BJ (cell line): ENCODE results near the gene PPIF. TPM values are rescaled to one million over a fixed set of nuclear protein-coding genes. Genes with fewer than 3 reads are reported as not detected.

Source experiments
- CTCF ChIA-PET: fragments of 350-600 bp; formaldehyde crosslinking; extraction: SDS; loops from one replicate; lab custom pipeline; 2021; ENCODE audit warnings: antibody characterized with exemption, inconsistent platforms; lab: Yijun Ruan, JAX
- POLR2A ChIA-PET: fragments of 300-600 bp; sonication (Branson Sonifier 250); formaldehyde crosslinking; extraction: SDS; loops from one replicate; lab custom pipeline; 2021; ENCODE audit warnings: antibody characterized with exemption; lab: Charles Lee
- DNase-seq: peaks from one replicate; pipeline ENCODE4 v3.0.0-alpha.2; 2011; ENCODE audit warnings: low read depth
- H3K27me3 ChIP-seq: 2 replicates; pipeline ENCODE4 v1.6.0; 2011; ENCODE audit warnings: low read length; ENCODE audit not compliant: control insufficient read depth, insufficient read depth
- H3K36me3 ChIP-seq: 2 replicates; pipeline ENCODE4 v1.5.1; 2011; ENCODE audit warnings: low read length; ENCODE audit not compliant: control insufficient read depth, insufficient read depth
- H3K4me3 ChIP-seq: 2 replicates; pipeline ENCODE4 v1.5.1; 2011; ENCODE audit warnings: low read depth, mild to moderate bottlenecking, control low read depth, low read length
- polyA plus RNA-seq: library from polyadenylated mRNA; depleted of rRNA; stranded (reverse); fragments of >200 nt; gene quantifications from 2 replicates; pipeline ENCODE4 v1.2.3, GENCODE V29; 2011
- TF ChIP-seq, protein P1 (sequence below): IDR thresholded peaks from 2 replicates; pipeline ENCODE4 v1.5.1; 2011; ENCODE audit warnings: low read depth, mild to moderate bottlenecking, control low read depth, inconsistent platforms, low read length, moderate library complexity; ENCODE audit not compliant: insufficient read depth

The PPIF gene
- polyA plus RNA-seq, 1 experiment = 73.9 TPM

DNA sequence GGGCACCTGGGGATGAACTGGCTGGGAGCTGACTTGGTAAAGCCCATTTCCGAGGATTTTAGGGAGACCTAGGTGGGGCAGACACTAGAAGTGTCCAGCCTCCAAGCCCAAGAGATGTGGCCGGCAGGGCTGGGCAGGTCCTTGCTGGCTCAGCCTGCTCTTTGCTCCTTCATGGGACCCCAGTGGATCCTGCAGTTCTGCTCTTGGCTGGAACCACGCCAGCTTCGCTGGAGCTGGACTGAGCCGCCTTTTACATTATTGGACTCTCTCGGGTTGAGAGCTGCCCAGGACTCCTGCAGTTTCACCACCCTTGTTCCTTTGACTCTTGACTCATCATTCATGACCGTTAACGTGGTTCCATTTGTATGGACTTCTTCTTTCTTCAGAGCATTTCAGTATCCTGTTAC lies 5.7 kb downstream of the PPIF start:
- peaks cover 47% of the 10 kb centered on the region for H3K36me3 ChIP-seq
- CTCF ChIA-PET = no interaction called here
- DNase-seq = no peak
- TF ChIP-seq, protein P1, sequence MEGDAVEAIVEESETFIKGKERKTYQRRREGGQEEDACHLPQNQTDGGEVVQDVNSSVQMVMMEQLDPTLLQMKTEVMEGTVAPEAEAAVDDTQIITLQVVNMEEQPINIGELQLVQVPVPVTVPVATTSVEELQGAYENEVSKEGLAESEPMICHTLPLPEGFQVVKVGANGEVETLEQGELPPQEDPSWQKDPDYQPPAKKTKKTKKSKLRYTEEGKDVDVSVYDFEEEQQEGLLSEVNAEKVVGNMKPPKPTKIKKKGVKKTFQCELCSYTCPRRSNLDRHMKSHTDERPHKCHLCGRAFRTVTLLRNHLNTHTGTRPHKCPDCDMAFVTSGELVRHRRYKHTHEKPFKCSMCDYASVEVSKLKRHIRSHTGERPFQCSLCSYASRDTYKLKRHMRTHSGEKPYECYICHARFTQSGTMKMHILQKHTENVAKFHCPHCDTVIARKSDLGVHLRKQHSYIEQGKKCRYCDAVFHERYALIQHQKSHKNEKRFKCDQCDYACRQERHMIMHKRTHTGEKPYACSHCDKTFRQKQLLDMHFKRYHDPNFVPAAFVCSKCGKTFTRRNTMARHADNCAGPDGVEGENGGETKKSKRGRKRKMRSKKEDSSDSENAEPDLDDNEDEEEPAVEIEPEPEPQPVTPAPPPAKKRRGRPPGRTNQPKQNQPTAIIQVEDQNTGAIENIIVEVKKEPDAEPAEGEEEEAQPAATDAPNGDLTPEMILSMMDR = no peak
- POLR2A ChIA-PET = no interaction called here
- H3K27me3 ChIP-seq = no peaks in the 10 kb centered on the region
- no peak overlapping the region for H3K4me3 ChIP-seq

DNA sequence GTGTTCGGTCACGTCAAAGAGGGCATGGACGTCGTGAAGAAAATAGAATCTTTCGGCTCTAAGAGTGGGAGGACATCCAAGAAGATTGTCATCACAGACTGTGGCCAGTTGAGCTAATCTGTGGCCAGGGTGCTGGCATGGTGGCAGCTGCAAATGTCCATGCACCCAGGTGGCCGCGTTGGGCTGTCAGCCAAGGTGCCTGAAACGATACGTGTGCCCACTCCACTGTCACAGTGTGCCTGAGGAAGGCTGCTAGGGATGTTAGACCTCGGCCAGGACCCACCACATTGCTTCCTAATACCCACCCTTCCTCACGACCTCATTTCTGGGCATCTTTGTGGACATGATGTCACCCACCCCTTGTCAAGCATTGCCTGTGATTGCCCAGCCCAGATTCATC lies 6.5 kb downstream of the PPIF start:
- Histone ChIP-seq H3K36me3 (peaks cover 47% of the 10 kb centered on the region), H3K27me3 (no peaks in the 10 kb centered on the region), H3K4me3 (no peak overlapping the region)
- no peak for DNase-seq
- TF ChIP-seq, protein P1 = no peak
- POLR2A ChIA-PET = no interaction called here
- CTCF ChIA-PET = no interaction called here

DNA sequence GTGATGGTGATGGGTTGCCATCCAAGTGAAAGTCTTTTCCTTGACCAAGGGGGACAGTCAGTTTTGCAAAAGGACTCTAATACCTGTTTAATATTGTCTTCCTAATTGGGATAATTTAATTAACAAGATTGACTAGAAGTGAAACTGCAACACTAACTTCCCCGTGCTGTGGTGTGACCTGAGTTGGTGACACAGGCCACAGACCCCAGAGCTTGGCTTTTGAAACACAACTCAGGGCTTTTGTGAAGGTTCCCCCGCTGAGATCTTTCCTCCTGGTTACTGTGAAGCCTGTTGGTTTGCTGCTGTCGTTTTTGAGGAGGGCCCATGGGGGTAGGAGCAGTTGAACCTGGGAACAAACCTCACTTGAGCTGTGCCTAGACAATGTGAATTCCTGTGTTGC lies 6.9 kb downstream of the PPIF start:
- no peak for DNase-seq
- POLR2A ChIA-PET = no interaction called here
- H3K27me3 ChIP-seq = no peaks in the 10 kb centered on the region
- H3K36me3 ChIP-seq = peaks cover 46% of the 10 kb centered on the region
- H3K4me3 ChIP-seq = no peak overlapping the region
- TF ChIP-seq, protein P1 = no peak
- CTCF ChIA-PET = no interaction called here

DNA sequence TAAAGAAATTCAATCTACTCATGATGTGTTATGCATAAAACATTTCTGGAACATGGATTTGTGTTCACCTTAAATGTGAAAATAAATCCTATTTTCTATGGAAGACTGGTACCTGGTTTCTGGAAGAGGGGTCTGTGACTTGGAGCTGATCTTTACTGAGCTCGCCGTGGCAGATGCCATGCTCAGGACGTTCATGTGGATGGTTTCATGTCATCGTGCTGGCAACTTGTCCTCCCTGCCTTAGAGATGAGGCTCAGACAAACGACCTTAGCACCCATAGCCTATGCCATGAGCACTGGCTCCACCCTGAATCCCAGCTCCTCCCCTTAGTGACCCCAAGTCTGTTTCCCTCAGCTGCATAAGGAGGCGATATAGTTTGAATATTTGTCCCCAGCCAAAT lies 7.3 kb downstream of the PPIF start:
- Histone ChIP-seq H3K36me3 (peaks cover 41% of the 10 kb centered on the region), H3K27me3 (no peaks in the 10 kb centered on the region), H3K4me3 (no peak overlapping the region)
- no peak for DNase-seq
- ChIA-PET CTCF (interaction anchor here (1.3 kb wide), 1 partner anchor 8 kb away, joined by 4 read pairs; no protein-coding TSS in a partner anchor), POLR2A (no interaction called here)
- TF ChIP-seq, protein P1 = no peak

DNA sequence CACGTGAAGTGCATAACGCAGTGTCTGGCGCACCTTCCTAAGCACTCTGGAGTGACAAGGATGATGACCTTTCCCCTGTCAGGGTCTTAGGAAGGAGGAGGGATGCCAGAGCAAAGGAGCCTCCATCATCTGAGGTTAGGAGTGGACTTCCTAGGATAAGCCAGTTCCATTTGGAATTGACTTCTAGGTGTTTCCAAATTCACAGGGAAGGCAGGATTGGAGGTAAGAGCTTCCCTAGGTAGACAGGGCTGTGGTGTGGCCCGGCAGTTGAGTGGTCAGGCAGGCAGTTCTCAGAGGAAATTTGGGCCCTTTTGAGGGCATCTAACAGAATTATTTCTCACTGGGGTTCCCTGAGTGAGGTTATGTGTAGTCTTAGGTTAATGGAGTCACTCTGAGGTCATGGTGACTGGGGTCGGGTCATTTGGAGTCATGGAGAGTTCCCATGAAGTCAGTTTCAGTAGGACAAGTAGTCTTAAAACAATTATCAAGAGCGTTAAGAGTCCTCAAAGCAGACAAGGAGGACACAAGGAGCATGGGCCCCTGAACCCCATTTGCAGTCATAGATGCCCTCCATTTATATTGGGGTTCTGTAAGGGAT lies 8.2 kb downstream of the PPIF start:
- CTCF ChIA-PET = interaction anchor here (1.3 kb wide), 1 partner anchor 9 kb away, joined by 4 read pairs; no protein-coding TSS in a partner anchor
- TF ChIP-seq, protein P1 = no peak
- Histone ChIP-seq H3K4me3 (no peak overlapping the region), H3K36me3 (peaks cover 33% of the 10 kb centered on the region), H3K27me3 (no peaks in the 10 kb centered on the region)
- POLR2A ChIA-PET = no interaction called here
- DNase-seq = no peak
